GM21360 (cell line): ENCODE results near the gene PLPP3.

ENCODE experiments used
- ATAC-seq: cut with Tn5 transposase; IDR thresholded peaks from one replicate; pipeline ENCODE4 v1.9.1; 2021; ENCODE audit warnings: mild to moderate bottlenecking, moderate library complexity; ENCODE audit not compliant: unreplicated experiment

PLPP3 gene

DNA sequence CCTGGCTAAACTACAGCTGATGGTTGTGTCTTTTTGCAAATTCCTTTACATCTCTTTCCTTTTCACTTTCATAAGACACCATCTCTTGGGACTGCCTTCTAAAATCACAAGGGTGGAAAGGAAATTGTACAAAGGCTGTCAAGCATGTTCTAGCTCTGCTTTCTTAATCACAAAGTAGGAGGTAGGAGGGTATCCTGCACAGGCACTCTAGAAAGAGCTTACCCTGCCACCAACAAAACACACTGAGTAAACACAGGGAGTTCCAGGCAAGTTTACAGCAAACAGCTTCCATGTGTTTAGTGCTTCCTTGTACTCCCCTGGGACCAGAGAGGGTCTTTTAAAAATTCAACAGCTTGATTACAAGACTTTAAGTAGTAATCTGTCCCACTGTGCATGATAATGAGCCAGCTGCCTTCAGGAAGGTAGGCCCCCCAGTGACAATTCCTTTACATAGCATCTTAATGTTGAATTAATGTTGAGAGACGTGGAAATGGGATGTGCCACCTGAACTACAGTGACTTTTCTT is 2.4 kb downstream of the PLPP3 start:
- no peak for ATAC-seq

DNA sequence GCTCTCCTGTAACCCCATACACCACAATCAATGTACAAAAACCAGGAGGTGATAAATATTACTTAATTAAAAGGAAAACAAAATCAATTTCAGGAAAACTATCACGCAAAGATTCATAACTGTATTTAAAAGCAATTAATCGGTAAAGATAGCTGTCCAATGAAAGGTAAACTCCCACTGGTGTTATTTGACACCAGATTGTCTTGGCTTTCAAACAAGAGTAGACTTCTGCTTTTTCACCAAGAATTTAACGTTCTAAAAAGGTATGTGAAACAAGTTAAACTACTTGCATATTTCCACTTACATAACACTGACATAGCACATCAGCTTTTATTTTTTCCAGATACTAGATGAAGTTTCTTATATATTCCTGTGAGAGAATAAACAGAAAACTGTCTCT is 3.5 kb downstream of the PLPP3 start:
- ATAC-seq = no peak

DNA sequence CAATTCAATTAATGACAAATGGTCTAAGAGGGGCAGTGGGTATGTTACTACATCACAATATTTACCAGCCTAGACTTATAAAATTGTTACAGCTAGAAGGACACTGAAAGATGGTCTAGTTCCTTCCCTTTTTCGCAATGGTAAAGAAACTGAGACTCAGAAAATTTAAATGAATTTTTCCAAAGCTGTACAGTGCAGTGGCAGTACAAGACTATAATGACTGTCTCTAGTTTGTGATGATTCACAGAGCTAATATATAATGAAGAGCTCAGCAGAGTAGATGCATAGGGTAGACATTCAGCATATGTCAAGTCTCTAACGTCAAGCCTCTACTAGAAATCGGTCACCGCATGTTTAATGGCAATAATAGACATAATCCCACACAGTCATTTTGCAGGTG is 4.6 kb downstream of the PLPP3 start:
- ATAC-seq = no peak

DNA sequence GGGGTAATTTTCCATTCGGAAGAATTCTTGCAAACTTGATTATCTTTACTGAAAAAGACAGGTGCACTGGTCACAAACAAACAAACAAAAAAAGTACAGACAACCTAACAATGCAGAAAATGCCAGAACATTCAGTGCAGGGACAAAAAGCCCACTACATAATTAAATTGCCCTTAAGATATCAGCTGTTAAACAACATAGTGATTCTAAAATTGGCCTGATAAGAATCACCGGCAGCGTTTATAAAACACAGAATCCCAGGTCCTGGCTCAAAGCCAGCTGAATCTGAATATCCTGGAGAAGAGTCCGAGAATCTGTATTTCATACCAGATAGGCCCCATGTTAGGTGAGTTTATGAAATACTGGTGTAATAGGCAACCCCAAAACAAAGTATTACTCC is 6.1 kb downstream of the PLPP3 start:
- no peak for ATAC-seq

DNA sequence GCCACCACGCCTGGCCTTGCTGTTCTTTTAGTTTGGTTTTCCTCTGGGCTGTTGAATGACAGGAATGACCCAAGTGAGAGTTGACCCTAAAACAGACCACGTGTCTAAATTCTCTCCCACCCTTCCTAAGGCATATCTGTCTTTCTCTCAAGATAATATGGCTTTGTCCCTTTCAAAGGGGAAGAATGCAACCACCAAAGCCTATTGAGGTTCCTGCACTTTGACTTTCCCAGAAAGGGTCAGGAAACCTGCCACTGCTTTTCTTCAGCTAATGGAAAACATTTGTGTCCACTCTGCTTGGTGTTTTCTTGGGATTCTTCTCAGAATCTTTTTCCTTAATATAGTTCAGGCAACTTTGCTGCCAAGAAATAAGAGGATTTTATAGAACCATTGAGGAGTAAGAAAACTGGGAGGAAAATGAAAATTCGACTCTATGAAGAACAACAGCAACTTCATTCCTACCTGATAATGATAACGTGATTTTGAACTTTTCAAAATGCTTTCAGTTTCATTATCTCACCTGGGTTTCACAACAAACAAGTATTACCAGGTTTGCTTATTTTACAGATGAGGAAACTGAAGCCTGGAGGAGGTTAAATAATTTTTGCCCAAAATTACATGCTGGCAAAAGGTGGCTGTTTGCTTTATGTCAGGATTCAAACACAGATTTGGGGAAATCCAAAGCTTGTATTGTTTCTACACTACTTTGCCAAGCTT is 6.9 kb downstream of the PLPP3 start:
- no peak for ATAC-seq

DNA sequence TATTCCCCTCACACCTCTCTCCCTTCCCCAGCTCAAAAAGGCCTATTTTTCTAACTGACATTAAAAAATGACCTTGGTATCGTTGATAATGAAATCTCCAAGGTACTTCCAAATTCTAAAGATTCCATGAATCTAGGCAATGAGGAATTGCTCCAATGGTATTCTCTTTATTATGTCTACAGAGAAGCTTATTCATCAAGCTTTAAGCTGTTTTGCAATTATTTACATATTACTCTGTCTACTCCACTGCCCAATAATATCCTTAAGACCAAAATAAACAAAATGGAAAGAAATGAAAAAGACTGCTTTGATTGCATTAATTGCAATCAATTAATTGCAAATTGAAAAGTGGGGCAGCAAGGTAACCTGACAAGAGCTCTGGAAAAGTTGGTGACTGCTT is 7.9 kb downstream of the PLPP3 start:
- no peak for ATAC-seq

DNA sequence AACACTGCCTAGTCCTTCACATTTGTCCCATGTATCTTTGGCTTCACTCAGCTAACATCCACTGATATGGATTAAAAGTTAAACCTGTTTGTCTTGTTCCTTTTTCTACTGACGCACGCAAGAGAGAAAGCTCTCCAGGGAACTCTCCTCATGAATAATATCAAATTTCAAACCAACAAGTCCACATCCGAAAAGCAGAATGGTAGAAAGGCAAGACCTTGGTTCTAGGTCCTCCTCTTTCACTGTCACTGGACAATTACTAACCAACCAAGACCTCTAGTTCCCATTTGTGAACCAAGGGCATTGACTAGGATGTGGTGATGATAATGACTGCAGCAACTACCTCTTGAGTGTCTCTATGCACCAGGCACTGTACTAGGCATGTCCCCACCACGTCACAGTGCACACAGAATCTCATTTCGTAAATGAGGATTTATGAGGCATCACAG is 8.4 kb downstream of the PLPP3 start:
- no peak for ATAC-seq

DNA sequence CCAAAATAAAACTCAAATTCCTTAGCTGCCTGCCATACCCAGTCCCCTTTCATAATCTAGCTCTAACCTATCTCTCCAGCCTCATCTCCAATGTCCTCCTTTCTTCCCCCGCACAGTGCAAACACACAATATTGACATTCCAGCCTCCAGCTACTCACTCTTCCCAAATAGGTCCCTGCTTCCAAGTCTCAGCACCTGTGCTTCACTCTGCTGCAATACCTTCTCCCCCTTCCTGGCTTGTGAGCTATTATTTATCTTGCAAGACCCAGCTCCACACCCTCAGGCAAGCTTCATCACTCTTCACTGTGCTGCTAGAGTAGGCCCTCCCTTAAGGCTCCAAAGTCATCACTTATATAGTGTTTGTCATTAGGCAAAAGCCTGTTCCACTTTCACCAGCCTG is 9.7 kb downstream of the PLPP3 start:
- no peak for ATAC-seq

DNA sequence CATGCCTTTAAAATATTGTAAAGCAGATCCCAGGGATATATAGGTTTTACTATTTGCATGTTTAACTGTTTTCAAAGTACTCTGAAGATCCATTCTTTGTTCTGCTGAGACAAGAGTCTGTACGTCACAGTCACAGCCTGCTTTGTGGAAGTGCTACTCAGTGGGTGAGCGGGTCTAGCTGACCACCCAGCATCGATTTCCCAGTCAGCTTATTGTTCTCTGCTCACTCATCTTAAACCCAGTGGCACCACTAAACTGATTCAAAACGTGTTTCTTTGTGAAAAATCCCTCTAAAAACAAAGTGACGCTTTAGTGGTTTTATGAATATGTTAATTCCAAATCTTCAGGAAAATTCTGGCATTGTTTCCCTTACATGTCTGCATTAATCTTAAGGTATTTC is 12.4 kb downstream of the PLPP3 start:
- no peak for ATAC-seq

DNA sequence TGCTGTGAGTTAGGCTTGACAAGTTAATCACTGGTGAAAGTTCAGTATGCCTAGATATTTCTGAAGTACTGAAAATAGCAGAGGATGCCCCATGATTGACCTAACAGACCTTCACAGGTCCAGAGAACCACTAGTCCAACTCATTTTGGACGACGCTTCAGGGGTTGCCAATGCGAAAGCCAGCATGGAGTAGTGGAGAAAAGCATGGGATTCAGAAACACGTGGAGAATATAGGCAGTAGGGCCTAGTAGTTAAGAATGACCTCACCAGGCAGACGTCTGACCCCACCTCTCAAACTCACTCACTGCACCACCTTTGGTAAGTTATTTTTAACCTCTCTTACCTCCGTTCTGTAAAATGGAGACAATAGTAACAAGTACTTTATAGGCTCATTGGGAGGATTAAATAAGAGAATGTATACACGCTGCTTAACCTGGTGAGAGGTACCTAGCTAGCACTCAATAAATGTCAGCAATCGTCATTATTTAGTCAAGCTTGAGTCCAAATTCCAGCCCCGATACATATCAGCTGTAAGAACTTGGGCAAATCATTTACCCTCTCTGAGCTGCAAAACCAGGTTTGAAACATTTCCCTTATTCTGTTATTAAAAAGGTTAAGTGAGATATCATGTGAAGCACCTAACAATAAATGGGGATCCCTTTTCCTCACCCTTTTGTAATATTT is 13.2 kb downstream of the PLPP3 start:
- no peak for ATAC-seq

DNA sequence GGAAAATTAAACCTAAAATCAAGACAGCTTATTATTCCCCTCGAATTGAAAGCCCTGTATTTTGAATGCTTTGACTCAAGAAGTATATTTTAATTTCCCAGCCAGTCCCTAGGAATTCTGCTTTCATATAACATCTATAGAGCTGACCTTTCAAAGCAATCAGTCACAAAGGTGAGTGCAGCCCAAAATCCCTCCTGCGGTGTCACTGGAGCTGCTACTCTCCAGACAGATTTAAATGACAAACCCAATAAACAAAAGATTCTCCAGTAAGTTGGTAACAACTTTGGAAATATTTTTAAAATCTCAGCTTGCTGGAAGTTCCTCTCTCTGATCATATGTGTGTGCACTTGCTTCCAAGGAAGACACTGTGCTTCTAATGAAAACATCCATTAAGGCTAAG is 14.7 kb downstream of the PLPP3 start:
- ATAC-seq = no peak

DNA sequence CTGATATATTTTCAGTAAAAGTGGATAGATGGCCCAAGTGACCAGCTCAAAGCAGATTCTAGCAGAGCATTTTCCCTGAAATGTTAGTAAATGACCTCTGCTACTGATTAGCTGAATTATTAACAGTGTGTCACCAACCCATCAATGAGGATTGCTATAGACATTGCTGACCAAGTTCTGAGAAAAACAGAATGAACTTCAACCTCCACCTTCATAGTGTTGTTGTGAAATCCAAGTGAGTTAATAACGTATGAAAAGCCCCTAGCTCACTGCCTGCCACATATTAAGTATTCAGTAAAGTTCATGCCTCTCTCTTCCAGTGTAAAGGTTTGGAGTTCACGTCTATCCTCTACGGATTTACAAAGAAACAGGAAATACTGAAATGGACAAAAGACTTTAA is 15.8 kb downstream of the PLPP3 start:
- ATAC-seq = no peak

DNA sequence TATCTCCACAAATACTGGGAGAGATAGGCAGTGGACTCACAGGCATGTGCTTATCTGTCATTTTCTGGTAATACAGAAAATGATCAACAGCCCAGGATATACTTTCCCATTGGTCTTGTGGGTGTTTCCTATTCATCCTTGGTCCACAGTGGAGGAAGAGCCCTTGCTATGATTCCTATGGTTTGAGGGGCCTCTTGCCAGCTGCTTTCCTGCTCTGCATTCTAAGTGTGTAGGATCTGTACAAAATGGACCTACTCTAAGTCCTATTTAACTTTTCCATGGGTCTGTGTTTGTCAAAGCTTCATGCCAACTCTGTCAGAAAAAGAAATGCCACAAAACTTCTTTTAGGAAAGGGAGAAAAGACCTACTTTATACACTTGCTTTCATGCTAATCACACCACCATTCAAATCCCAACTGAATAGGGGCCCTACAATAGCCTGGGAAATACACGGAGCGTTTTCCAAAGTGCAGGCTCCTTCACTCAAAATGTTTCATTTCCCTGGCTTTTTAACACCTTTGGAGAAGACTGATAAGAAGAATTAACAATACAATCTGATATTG is 16.4 kb downstream of the PLPP3 start:
- no peak for ATAC-seq

DNA sequence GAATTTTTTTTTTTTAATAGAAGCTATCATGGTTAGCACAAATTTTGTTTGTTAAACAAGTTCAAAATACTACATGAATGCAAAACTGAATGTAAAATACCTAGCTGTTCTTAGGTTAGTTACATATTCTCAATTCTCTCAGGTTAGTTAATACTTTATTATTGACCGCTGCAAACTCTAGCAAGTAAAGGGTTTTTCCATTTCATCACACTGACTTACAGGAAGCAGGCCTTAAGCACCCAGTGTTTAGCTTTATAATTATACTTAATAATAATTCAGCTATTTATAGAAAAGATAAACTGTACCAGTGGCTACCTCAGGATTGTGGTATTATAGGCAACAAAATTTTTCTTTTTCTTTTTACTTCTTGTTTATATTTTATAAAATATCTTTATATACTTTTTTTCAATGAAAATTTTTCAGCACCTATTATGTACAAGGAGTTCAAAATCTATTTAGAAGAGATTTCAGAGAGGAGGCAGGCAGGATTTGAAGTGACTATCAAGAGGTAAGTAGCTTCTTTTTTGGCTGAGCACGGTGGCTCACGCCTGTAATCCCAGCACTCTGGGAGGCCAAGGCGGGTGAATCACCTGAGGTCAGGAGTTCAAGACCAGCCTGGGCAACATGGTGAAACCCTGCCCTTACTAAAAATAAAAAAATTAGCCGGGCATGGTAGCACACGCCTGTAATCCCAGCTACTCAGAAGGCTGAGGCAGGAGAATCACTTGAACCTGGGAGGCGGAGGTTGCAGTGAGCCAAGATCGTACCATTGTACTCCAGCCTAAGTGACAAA is 17.9 kb downstream of the PLPP3 start:
- ATAC-seq = no peak

DNA sequence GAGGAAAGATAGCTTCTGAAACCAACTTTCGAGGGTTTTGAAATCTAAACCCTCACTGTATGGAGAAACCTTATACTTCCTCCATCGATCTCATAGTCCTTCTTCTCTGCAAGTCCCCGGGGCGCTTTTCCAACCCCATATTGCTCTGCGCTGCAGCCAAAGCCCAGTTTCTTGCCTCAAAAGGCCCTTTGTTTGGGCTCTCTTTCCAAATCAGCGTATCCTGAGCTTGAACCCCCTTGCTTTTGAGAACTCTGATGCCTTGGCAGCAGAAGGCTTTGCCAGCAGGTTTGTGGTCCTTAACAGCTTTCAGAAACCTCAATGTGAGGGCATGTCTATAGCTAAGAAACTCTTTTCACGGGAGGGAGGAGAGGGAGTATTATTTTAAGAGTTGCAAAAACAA is 21.6 kb downstream of the PLPP3 start:
- no peak for ATAC-seq

DNA sequence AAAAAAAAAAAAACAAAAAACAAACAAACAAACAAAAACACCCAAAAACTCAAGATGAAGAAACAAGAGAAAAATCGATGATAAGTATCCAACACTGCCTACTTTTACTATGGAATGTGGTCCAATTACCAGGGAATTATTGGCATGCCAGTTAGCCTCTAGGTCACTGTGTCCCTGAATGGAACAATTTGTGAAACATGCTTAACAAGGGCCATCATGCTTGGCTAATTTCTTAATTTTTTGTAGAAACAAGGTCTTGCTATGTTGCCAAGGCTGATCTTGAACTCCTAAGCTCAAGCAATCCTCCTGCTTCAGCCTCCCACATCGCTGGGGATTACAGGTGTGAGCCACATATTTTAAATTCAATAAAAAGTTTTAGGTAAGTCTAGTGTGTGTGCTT is 23.9 kb downstream of the PLPP3 start:
- ATAC-seq = no peak

DNA sequence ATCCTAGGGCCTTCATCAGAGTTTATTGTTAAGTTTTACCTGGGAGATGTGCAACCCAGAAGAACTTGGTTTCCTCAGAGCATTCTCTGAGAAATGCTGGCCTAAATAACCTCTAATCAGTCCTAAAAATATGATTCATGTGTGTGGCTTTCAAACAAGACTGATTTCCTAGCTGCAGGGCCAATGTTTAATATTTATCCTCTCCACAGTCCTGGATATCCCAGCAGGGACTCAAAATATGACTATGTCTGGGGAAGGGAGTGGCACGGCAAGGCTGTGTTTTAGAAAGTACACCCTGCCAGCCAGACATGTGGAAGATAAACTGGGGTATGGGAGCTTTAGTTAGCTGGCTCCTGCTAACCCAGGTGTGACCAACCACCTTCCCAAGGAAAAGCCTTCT is 26.3 kb downstream of the PLPP3 start:
- ATAC-seq = no peak

DNA sequence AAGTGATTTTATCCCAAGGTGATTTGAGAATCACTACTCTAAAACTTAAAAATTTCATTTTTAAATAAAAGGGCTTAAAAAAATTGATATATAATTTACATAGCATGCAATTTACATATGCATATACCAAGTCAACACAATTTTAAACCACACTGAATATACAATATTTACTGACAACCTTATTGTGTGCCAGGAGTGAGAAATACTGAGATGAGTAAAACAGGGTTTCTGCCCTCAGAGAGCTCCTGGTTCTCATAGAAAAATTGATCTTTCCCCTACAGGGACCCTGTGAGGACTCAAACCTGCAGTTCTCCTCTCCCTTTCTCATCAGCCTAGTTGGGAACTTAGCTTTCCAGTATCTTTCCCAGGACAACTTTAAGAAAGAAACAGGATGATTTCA is 27.0 kb downstream of the PLPP3 start:
- ATAC-seq = no peak

DNA sequence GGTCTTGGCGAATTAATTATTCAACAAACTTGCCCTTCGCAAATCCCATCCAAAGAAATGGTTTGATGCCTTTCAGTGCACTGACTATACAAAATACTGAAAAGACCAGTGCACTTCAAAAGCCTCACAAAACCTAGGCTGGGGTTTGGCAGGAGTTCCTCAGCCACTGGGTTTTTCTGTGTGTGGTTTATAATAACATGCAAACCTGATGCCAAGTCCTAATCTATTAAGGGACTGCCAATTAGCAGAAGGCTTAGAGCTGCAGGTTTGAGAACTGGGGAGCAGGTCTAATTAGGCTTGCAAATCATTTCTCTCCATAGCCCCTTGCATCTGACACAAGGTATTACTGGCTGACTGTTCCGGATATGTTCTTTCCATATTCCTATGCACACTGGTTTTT is 27.7 kb downstream of the PLPP3 start:
- ATAC-seq = no peak

DNA sequence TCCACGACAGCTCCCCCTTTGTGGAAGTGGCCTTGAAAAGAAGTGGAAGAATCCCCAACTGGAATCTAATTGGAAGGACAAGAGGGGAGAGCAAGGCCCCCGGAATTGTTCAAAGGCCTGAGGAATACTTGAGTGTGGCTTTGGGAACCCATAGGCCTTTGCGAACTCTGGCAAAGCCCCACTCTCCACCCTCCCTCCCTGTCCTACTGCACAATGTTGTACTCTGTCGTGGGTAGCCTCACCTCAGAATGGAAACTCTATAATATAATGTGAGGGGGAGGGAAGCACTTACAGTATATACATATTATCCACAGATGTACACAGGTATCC is 28.5 kb downstream of the PLPP3 start:
- no peak for ATAC-seq

DNA sequence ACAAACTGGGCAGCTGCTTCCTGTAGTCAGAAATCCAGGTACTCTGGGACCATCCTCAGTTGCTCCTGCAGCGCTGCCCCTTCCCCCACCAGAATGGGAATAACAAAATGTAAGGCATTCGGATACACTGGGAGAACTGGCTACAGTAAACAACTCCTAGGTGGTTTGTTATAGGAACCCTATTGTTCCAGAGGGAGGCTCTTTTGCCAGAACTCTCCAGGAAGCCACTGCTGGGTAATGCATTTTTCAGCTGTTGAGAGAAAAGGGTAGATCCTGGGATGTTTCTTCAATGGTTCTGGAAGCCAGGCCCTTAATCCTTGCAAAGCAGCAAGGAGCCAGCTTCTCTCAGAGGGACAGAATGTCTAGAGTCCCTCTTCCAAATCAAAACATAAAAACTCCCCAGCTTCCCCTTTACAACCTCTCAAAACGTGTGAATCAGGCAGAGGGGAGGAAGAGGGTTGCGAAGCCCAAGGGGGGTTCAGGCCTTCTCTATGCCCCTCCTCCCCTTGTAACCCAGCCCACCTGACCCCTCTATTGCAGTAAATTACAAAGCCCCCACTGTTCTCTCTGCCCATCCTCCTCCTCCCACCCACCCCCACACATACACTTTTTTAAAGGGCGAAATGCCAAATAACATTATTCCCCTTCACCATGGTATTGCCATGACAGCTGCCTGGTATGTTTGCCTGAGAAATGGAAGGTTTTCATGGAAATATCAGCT is 29.1 kb downstream of the PLPP3 start:
- no peak for ATAC-seq
